Loucy (cell line): ENCODE results near the gene BTBD9.

ENCODE experiments used
- EZH2phosphoT487 ChIP-seq: fragments of 200-600 bp; IDR thresholded peaks from 2 replicates; pipeline ENCODE4 v1.6.1; 2018; ENCODE audit warnings: antibody characterized with exemption, mild to moderate bottlenecking, moderate library complexity, borderline replicate concordance
- TF ChIP-seq, protein P1 (sequence below): fragments of 200-600 bp; sonication (generic); conservative IDR thresholded peaks from 2 replicates; pipeline ENCODE4 v1.5.1; 2014; ENCODE audit warnings: mild to moderate bottlenecking, antibody characterized with exemption, low read length

DNA sequence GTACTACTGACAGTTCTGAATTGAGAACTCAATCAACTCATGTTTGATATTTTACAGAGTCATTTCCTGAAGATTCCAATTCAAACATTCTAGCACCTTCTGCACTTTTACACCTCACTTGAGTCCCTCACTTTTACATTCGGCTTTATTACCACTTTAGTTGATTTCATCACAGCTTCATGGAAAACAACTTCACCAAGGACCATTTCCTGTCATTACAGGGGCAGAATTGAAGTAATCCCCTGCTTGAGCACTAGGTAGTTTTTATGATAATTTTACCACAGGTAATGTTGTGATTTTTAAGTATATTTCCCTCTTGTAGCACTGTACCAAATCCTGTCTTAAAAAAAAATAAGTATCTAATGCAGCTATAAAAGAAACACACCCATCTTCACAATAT, 312.9 kb downstream of the BTBD9 start:
- TF ChIP-seq, protein P1, sequence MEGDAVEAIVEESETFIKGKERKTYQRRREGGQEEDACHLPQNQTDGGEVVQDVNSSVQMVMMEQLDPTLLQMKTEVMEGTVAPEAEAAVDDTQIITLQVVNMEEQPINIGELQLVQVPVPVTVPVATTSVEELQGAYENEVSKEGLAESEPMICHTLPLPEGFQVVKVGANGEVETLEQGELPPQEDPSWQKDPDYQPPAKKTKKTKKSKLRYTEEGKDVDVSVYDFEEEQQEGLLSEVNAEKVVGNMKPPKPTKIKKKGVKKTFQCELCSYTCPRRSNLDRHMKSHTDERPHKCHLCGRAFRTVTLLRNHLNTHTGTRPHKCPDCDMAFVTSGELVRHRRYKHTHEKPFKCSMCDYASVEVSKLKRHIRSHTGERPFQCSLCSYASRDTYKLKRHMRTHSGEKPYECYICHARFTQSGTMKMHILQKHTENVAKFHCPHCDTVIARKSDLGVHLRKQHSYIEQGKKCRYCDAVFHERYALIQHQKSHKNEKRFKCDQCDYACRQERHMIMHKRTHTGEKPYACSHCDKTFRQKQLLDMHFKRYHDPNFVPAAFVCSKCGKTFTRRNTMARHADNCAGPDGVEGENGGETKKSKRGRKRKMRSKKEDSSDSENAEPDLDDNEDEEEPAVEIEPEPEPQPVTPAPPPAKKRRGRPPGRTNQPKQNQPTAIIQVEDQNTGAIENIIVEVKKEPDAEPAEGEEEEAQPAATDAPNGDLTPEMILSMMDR, result no peak
- no peak for TF ChIP-seq EZH2phosphoT487
